ENCODE results near the gene ACP4.
A peak's percentile ranks its signal among the peaks of the same experiment; 100 is the strongest.

ACP4 gene

DNA sequence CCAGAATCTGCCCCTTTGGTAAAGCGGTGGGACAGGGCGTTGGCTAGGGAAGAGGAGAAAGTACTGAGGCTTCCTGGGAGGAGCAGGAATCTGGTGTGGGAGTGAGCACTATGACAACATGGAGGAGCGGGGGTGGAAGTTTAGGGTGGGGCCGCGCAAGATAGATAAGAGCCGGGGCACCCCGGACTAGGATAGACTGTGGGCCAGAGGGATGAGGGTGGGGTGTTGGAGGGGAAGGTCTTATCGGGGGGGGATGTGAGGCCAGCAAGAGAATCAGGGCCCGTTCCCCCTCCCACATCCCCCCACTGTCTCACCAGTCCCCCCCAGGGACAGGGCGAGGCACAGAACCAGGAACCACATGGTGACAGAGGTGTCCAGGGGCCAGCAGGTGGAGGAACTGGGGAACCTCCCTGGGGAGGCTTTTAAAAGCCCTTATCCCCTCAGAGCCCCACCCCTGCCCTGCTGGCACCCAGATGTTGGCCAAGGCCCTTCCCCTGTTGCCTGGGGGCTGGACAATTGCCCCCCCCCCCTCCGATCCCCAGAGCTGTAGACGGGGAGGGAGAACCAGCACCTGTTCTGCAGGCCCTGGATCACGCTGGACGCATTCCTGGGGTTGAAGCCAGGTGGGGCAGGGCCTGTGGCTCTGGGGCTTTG is 33.3 kb downstream of the ACP4 start, which contains the start of gene KLK1:
KLK1 (minus strand) TSS at position 399 of the 654 bp plus-strand sequence; CDS start at position 360, 39 bp downstream.
- DNase-seq (ENCODE audit: low read depth in 2 of 2): no peak

DNA sequence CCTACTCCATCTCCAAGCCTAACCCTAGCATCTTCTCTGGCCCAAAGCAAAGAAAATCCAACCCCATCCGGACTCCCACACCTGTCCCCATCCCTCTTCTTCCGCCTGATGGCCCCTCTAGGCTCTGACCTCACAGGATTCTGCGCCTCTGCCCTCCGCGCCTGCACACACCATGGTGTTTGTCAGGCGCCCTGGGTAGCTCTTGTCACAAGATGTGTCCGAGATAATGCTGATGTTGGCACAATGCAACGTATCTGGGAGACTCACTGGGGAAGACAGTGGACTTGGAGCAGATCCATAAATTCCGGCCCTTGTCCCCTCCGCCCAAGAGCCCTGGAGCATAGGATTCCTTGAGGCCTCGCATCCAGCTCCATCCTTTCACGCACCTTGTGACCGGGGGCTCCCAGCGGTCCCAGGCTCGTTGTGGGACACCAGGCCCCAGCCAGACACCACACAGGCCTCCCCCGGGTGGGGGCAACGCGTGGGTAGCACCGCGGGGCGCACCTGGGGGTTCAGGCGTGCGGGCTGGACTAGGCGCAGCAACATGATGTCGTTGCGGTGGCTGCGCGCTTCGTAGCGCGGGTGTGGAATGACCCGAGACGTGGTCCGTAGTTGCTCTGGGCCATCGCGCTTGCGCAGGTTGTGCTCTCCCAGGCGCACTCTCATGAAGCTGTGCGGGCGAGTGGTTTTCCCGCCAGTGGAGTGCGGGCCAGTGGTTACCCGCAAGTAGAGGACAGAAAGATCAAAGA is 36.5 kb downstream of the ACP4 start:
- no peak for DNase-seq (ENCODE audit: low read depth in 2 of 2)

DNA sequence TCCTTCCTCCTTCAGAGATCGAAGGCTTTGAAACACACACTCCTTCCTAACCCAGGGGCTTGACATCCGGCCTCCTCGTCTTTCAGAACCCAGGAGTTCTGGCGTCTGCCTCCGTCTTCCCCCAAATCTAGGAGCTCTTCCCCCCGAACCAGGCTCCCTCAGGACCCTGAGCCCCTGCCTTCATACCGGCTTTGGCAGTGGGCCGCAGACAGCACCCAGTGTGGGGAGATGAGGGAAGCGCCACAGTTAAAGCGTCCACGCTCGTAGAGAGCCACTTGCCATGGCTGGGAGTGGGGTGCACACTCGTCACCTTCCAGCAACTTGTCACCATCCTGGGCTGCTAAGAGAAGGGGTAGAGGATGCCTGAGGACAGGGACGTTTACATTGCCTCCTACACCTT is 37.3 kb downstream of the ACP4 start:
- no peak for DNase-seq (ENCODE audit: low read depth in 2 of 2)

DNA sequence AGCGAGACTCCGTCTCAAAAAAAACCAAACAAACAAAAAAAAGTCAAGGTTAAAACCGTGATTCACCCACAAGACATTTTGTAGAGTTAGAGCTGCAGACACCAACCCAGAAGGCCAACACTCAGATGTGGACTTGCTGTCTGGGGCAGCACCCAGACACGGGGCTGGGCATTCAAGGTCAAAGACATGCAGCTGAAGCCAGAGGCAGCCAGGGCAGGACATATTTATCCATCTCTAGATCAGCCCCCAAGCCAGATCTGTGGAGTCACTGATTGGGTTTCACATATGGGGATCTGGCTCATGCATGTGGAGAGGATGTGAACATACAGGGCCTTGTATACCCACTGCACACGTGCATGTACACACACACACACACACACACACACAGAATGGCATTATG is 39.6 kb downstream of the ACP4 start:
- no peak for DNase-seq (ENCODE audit: low read depth in 2 of 2)

DNA sequence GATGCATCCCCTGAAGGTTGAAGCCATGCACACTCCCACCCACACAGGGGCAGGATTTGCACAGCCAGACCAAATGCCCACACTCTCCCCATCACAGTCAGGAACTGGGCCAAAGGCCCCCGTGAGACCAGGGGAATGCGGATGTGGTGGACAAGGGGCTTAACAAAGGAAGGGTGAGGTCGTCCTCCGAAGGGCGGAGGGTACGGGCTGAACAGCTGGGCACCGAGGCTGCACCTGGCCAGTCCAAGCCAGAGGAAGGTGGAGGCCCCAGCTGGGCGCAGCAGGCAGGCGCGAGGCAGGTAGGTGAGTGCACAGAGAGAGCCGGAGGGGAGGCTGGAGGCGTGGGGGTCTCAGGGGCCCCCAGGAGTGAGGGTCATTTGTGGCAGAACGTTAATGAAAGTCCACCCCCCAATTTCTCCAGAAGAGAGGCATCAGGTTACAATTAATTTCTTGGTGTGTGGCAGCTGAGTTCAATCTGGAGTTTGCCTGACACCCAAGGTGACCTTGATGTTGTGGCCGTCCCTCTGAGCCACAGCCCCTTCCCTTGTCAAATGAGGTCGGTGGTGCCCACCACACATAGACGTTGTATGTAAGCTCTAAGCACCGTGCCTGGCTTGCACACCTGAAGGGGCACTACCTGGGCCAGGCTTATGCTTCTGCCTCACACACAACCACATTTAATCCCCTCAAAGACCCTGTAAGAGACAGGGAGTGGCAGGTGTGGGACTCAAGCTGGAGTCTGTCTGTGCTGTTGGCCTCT is 40.2 kb downstream of the ACP4 start:
- no peak for DNase-seq (ENCODE audit: low read depth in 2 of 2)

DNA sequence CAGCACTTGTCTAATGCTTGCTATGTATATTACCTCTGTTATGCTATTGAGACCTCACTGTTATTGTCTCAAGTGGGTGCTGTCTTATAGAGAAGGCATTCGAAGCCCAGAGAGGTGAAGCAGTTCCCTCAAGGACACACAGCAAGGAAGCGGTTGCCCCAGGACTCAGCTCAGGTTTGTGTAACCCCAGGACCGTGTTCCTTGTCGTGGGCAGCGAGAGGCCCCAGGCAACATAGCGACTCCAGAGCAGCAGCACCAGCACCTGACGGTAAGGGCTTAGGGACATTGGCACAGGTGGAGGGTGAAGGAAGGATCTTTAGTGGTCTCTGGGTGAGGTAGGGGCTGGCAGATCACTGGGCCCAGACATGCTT is 40.8 kb downstream of the ACP4 start:
- no peak for DNase-seq (ENCODE audit: low read depth in 2 of 2)

DNA sequence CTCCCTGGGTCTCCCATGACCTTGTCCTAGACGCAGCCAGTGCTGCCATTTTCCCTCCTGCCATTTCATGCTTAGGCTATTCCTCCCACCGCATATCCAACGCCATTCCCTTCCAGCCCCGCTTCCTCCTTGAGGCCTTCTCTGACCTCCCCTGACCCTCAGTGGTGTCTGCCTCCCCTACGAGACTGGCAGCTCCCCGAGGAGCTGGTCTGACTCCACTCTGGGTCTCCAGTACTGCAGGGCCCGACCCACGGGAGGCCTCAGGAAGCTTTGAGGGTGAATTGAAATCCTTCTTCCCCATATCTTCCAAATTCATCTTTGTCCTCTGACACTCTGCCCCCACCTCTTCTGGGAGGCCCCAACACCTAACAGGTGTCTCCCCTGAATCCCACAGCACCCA is 42.5 kb downstream of the ACP4 start:
- no peak for DNase-seq (ENCODE audit: low read depth in 2 of 2)

DNA sequence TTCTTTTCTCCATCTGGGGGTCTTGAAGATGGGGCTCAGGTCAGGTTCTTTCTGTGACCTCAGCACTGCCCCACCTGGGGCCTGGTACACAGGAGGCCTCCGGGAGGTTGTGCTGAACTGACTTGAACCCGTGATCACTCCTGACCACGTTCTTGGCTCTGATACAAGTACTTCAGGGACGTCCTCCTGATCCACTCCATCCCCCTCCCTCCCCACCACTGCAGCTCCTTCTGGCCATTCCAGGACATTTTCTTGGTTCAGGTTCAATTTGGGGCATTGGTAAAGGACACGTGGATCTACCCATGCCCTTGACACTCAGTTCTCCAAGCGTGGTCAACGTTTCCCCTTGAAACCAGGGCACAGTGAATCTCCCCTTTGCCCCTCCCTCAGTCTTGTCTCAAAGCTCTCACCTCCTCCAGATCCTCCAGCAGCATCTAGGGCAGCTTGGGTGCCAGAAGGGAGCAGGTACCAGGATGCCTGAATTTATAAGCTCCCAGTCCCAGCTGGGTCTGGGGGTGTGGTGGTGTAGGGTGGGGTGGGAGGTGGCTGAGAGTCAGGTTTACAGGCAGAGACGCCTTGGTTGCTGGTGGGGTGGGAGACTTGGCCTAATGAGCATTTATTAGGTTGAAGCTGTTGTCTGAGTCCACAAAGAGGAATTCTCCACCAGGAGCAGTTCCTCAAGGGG is 43.0 kb downstream of the ACP4 start, which contains the start of gene KLK15:
KLK15 (minus strand) TSS at position 458 of the 685 bp plus-strand sequence. CDS start 2,082 bp downstream, outside the sequence.
- DNase-seq (ENCODE audit: low read depth in 2 of 2): no peak

DNA sequence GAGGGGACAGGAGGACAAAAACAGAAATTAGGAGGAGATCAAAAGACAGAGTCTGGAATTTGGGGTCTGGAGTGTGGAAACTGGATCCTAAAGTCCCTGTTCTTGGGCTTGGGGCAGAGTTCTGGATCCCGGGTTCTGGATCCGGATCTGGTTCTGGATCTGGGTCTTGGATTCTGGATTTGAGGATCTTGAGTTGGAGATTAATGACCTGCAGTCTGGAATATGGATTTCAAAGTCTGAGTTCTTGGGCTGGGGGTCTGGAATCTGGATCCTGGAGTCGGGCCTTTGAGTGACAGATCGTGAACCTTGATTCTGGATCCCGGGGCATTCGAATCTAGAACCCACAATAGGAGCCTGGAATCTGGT is 43.6 kb downstream of the ACP4 start:
- DNase-seq (ENCODE audit: low read depth in 2 of 2): no peak

DNA sequence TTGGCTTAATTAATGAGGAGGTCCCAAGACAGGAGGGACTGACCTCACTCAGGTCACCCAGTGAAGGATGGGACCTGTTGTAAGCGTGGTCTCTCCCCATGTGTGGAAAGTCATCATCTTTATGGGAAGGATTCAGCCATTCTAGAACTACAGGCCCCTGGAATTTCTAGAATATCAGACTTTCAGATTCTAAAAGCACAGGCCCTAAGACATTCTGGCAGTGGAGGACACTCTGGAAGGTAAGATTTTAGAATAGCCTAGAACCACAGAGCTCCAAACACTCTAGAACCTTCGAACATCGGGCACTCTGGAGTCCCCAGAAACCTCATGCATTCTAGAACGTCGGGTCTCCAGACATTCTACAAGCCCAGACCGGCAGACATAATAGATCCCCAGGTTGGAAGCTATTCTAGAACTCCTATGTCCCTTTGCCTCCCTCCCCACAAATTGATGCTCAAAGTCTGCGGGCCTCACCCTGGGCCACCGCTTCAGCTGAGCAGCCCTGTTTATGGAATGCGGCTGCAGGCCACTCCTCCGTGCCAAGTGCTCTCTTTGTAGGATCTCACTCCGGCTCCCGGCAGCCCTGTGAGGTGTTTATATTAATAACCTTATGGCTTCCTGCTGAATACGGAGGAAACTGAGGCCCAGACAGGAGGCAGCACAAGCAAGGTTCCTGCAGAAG is 45.0 kb downstream of the ACP4 start:
- DNase-seq (ENCODE audit: low read depth in 2 of 2): no peak

DNA sequence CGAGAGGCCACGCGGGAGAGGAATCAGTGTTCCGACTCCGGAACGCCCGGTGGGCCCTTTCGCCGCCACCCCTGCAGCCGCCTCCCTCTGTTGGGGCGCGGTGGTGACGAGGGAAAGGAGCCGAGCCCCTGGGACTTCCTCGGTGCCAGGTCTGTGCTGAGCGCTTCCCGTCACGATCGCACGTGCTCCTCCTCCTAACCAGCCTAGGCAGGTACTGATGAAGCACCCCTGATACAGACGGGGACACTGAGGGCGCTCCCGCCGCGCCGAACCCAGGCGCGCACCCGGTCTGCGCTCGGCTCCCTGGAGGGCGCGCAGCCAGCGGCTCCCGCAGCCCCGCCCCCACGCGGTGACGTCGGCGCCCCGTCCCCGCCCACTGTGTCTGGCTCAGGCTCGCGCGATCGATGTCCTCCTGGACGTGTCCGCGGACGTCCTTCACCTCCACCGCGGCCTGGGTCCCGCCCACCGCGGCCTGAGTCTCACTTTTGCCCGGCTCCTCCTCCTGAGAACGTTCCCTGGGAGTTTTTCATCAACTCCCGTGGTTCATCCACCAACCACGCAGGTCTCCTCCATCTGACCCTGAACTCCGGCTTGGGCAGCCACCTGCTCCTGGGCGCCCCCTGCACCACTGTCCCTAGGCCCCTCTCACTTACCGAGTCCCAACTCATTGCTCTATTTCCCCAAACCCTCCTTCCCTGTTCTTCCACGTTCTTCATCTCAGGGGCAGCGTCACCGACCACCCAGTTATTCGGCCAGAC is 45.7 kb downstream of the ACP4 start:
- DNase-seq (ENCODE audit: low read depth in 2 of 2): peak; percentile 24 to 37

DNA sequence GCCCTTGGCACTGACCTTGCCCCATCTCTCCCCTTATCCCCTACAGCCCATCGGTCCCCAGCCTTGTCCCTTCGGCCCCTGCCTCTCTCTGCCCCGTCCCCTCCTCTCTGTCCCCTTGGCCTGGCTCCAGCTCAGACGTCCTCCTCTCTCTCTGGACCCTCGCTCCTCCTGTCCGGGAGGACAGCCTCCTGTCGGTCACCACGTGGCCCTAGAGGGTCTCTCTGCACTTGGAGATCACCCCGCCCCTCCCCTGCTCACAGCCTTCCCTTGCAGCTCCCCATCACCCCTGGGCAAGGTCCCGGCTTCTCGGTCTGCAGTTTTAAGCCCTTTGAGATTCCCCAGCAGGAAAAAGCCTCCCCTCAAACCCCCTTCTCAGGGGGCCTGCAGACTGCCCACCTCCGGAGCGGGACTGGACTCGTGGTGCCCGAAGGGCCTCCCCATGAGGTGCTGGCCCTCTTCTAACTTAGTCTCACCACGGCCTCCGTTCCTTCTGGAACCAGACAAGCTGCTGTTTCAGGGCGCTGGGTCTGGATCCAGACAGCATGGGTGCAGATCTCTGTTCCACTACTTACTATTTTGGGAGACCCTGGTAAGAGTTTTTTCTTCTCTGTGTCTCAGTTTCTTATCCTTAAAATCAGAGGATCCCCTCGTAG is 46.5 kb downstream of the ACP4 start:
- DNase-seq (ENCODE audit: low read depth in 2 of 2): no peak

DNA sequence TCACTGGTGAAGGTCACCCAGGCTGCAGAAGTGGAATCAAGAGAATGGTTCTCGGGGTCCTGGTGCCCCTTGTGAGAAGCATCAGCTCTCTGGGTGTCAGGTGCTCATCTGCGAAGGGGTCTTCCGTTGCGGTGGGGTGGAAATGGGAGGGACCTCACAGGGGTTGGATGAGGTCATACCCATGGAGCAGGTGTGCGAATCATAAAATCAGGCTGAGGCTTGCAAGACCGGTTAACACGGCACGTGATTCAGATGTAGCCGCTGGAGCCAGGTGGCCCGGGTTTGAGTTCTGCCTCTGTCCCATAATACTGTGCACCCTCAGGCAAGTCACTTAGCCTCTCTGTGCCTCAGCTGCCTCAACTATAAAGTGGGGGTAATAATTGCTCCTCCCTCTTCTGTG is 47.1 kb downstream of the ACP4 start:
- no peak for DNase-seq (ENCODE audit: low read depth in 2 of 2)

DNA sequence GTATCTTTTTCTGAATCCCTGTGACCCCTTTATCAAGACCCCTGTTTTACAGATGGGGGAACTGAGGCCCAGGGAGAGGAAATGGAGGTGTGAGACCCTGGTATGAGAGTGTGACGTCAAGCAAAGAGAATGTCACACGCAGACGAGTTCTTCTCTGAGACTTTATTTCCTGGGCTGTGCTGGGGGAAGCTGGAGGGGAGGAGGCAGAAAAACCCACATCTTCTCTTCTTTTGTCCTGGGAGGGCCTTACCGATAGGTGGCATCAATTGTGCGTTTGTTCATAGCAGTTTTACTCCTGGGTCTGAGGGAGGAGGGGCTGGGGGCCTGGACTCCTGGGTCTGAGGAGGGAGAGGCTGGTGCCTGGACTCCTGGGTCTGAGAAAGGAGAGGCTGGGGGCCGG is 48.0 kb downstream of the ACP4 start:
- DNase-seq (ENCODE audit: low read depth in 2 of 2): no peak

DNA sequence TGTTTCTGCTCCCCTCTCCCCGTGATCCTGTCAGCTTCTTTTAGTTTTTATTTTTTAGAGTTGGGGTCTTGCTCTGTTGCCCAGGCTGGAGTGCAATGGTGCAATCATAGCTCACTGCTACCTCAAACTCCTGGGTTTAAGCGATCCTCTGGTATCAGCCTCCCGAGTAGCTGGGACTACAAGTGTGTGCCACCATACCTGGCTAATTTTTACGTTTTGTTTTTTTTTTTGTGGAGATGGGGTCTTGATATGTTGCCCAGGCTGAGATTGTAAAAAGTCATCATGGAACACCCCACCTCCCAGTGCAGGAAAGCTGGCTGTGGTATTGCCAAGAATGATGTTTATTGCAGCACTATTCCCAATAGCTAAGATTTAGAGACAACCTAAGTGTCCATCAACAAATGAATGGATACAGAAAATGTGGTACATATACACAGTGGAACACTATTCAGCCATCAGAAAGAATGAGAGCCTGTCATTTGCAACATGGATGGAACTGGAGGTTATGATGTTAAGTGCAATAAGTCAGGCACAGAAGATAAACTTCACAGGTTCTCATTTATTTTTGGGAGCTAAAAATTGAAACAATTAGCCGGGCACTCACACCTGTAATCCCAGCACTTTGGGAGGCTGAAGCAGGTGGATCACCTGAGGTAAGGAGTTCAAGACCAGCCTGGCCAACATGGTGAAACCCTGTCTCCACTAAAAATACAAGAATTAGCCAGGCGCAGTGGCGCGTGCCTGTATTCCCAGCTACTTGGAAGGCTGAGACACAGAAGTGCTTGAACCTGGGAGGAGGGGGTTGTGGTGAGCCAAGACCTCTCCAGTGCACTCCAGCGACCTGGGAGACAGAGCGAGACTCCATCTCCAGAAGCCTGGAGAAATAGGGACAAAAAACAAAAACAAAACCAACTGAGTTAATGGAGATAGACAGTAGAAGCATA is 49.8 kb downstream of the ACP4 start:
- DNase-seq (ENCODE audit: low read depth in 2 of 2): no peak

DNA sequence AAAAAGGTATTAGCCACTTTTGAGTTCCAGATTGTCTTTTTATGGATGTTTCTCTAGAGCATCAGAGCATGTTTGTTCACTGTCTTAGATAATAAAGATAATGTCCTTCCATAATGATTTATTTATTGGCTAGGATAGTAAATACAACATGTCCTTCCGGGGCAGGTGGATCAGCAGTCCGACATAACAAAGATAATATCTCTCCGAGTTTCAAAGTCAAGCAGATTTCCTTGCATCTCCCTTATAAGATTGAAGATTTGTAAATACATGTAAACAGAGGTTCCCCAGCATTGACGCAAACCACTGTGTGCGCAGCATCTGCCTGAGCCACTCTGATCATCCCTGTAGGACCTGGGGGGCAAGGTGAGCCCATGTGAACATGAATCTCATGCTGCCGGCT is 51.9 kb downstream of the ACP4 start:
- no peak for DNase-seq (ENCODE audit: low read depth in 2 of 2)

DNA sequence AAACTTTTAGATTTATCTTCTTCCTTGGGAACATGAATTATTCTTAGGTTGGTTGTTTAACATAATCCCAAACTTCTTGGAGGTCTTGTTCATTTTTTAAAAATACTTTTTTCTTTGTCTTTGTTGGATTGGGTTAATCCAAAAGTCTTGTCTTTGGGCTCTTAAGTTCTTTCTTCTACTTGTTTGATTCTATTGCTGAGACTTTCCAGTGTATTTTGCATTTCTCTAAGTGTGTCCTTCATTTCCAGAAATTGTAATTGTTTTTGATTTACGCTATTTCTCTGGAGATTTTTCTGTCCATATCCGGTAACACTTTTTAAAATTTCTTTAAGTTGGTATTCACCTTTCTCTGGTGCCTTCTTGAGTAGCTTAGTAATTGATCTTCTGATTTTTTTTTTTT is 53.0 kb downstream of the ACP4 start:
- no peak for DNase-seq (ENCODE audit: low read depth in 2 of 2)

DNA sequence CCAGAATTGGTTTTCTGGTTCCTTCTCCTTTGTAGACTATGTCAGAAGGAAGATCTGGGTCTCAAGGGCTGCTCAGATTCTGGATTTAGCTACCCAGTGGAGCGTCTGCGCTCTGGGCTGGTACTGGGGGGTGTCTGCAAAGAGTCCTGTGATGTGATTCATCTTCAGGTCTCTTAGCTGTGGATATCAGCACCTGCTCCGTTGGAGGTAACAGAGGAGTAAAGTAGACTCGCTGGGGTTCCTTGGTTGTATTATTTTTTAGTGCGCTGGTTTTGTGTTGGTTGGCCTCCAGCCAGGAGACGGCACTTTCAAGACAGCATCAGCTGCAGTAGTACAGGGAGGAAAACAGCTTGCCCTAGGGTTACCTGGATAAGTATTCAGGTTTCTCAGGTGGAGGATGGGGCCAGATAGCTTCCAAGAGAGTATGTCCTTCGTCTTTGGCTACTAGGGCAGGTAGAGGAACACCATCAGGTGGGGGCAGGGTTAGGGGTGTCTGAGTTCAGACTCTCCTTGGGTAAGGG is 53.5 kb downstream of the ACP4 start:
- no peak for DNase-seq (ENCODE audit: low read depth in 2 of 2)
